ENCODE data around the gene S100A13.
A peak's percentile ranks its signal among the peaks of the same experiment; 100 is the strongest.

Gene S100A13

DNA sequence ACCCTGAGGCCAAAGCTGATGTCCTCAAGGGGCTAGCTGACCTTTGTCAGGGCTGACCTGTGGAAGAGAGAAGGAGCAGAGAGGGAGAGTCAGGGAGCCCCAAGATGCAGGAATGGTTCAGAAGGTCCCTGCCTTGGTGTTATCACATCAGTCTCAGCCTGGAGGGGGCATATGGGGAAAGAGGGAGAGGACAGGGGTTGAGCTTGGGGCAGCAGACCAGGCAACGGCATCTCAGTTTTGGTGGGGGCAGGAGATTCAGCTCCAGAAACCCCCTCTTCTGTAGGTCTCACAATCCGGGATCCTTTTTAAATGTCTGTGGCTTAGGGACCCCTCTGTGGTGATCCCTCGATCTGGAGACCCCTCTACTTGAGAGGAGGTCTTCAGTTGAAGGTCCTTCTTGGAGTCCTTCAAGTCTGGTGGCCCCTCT, 815 bp downstream of the S100A13 start:
- DNase-seq (ENCODE audit: low read depth): no peak

DNA sequence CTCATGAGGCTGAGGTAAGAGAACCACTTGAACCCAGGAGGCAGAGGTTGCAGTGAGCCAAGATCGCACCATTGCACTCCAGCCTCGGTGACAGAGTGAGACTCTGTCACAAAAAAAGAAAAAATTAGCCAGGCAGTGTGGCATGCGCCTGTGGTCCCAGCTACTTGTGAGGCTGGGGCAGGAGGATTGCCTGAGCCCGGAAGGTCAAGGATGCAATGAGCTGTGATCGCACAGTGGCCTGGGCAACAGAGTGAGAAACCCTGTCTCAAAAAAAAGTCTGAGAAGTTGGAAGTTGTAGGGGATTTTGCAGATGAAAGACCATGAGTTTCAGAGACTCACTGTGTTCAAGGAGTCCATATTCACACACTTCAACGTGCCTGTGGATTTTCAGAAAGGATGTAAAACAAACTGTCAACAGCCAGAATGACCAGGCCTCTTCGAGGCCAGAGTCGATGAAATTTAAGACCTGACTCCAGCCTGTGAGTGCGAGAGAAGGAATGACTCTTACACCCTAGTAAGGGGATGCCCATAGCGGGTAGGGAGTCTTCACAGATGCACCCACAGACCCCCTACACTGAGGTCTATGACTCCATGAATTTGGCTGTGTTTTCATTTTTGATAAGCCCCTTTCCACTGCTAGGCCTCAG, 2.2 kb downstream of the S100A13 start:
- DNase-seq (ENCODE audit: low read depth): no peak

DNA sequence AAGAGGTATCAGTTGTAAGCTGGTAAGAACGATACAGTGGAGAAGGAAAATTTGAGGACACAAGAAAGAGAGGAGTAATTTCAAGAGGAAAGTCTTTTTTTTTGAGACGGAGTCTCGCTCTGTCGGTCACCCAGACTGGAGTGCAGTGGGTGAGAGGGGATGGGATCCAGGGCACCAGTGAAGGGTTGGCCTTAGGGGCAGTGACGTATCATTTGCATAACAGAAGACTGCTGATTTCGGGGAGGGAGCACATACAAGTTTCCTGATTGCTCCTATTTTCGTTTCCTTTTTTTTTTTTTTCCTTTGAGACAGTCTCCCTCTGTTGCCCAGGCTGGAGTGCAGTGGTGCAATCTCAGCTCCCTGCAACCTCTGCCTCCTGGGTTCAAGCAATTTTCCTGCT, 4.2 kb downstream of the S100A13 start:
- no peak for DNase-seq (ENCODE audit: low read depth)

DNA sequence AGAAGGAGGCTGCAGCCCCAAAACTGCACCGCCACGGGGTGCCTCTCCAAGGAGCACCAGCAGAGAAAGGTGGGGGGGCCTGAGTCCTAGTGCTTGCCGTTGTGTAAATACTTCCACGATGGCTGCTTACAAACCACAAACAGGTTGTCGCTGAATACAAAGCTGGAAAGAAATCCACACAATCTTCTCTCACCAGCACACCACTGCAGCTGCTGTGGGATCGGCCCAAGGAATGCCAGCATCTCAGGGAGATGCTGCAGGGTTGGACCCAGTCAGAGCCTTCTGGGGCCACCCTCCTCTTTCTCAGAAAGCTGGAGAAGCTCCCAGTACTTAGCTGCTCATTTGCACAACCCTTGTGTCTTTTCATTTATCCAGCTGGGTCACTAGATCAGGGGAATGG, 8.1 kb downstream of the S100A13 start:
- no peak for DNase-seq (ENCODE audit: low read depth)

DNA sequence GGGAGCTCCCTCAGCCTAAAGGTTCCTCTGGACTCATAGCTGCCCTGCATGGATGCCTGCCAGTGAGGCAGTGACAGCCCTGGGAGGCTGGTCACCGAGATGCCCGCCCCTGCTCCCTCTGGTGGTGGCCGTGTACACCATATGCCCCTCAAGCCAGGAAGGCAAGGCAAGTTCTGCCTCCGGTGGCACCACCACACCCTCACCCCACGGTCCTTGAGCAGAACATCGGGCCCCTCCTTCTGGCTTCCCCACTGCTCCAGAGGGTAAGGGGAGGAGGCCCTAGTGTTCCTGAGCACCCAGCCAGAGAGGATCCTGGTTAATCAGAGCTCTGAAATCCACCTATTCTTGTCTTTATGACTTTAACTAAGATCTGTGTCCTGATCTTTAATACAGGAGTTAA, 9.6 kb downstream of the S100A13 start:
- peak; percentile 60 for DNase-seq (ENCODE audit: low read depth)

DNA sequence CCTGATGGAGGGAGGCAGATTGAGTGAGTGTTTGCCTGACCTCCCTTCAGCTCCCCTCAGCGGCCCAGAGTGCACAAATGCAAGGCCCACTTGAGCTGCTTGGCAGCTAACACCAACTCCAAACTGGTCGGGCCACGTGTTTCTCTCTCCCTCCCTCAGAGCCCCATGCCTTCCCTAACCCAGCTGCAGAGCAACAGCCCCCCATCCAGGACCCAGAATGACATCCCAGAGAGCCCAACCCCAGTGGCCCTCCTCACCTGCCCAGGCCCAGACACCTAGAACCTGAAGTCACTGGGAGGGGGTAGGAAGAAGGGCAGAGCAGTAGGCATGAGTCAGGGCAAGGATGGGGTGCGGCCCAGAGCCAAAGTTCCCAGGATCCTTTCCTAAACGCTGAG, 10.4 kb downstream of the S100A13 start:
- no peak for DNase-seq (ENCODE audit: low read depth)

DNA sequence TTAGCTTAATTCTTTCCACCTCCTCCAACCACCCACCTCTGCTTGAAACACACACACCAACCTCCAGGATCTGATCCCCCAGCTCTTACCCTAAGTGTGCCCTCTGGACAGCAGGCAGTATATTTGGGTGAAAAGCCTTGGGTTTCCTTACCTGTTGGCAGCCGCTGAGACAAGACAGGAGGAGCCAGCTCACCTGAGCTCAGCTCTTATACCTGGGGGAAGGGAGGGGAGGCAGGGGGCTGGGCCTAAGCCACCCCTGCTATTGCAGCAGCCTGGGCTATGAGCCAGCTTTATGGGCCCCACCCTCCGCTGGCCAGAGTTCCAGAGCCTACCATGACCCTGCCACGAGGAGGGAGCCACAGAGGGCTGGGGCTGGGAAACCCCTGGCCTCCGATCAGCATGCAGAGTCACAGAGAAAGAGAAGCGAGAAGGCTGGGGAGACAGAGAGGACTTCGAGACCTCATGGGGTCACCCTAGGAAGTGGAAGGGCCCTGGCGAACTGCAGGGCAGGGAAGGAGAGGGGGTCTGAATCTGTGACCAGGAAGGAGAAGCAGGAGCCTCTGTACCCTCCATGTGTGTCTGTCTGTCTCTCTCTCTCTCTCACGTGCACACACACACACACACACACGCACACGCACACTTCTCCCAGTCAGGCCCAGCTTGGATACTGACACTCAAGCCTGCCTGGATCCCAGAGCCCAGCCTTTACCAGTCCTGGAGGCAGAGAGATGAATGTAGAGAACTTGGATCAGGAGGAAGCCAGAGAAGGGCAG, 11.0 kb downstream of the S100A13 start, which contains the start of gene S100A14:
S100A14 (minus strand) TSS at position 182 of the 773 bp plus-strand sequence. CDS start 467 bp downstream, outside the sequence.
- no peak for DNase-seq (ENCODE audit: low read depth)

DNA sequence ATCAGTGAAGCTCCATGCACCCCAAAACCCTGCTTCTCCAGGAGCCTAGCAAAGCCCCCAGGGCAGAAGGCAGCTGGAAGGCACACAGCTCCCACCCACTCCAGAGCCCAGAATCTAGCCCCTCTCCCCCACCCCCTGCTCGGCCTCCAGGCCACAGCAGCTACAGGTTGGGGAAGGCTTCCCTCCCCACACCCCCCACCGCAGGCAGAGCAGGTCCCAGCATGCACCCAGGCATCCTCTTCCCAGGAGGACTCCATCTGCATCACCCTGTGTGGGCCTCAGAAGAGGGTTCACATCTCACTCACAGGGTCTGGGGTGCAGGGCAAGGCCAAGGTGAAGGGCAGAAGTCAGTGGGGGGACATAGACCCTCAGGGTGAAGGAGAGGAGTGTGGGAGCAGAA, 11.9 kb downstream of the S100A13 start:
- DNase-seq (ENCODE audit: low read depth): no peak

DNA sequence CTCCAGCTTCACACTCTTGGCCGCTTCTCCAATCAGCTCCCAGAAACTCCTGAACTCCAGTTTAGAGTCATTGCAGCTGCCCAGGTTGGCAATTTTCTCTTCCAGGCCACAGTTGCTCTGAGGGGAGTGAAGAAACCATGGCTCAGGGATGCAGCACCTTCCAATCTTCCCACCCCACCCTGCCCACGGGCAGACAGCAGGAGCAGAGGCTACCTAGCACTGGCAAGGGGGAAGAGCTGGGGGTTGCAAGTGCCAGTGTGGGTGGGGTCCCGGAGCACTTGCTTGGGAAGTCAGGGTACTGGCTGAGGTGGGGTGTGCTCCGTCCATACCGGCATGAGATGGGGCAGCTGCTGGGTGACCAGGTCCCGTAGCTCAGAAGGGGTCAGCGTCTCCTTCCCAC, 12.4 kb downstream of the S100A13 start:
- no peak for DNase-seq (ENCODE audit: low read depth)

DNA sequence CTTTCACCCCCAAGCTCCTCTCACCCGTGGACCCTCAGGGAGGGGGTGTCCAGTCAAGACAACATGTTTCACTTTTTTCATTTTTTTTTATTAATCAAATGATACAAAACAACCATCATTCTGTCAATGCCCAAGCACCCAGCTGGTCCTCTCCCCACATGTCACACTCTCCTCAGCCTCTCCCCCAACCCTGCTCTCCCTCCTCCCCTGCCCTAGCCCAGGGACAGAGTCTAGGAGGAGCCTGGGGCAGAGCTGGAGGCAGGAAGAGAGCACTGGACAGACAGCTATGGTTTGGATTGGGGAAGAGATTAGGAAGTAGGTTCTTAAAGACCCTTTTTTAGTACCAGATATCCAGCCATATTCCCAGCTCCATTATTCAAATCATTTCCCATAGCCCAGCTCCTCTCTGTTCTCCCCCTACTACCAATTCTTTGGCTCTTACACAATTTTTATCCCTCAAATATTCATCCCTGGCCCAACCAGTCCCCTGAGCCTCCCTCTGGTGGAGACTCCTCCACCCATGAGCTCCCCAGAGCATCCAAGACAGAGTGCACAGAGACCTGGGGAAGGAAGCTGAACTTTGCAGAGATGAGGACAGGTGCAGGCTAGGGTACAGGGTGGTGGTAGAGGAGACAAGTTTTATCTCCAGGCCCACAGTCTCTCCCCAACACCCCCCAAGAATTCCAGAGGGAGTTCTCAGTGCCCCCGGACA, 13.0 kb downstream of the S100A13 start:
- DNase-seq (ENCODE audit: low read depth): no peak

DNA sequence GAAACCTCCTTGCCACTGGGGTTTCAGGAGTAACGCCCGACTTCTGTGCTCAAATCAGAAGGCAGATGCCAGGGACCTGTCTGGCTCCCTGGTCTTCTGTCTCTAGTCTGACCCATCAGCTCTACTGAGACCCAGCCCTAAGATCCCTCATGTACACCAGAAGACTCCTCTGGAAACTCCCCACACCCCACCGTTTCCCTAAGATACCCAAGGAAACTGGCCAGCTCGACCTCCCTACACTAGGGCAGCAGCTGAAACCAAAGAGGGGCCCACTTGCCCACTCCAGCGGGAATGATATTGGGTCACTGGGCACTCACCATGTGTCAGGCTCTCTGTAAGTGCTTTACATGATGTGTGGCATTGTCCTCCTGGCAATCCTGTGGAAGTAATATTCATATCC, 13.9 kb downstream of the S100A13 start:
- no peak for DNase-seq (ENCODE audit: low read depth)

DNA sequence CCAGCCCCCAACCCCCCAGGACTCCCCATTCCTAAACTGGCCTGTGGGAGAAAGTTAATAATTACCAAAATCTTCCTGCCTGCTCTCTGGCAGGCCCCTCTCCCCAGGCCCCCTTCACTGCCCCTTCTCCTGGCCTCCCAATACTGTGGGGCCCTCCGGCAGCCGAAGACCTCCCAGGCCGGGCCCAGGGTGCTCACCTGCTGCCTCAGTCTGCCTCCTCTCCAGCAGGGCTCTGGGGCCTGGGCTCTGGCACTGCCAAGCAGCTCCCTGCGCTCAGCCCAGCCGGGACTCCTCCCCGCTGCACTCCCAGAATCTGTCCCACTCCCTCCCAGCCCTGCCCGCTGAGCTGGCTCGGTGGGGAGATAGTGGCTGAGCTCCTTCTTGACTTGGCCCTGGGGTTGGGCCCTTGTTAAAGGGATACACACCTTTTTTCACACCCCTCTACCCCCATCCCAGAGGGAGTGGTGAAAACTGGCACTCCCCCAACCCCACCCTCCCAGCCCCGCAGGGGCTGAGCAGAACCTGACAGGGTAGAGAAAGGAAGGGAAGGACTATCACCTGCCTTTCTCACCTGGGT, 14.5 kb downstream of the S100A13 start, which contains the start of gene S100A16:
S100A16 (minus strand) TSS at position 383 of the 577 bp plus-strand sequence. CDS start 4,986 bp downstream, outside the sequence.
- DNase-seq (ENCODE audit: low read depth): no peak

DNA sequence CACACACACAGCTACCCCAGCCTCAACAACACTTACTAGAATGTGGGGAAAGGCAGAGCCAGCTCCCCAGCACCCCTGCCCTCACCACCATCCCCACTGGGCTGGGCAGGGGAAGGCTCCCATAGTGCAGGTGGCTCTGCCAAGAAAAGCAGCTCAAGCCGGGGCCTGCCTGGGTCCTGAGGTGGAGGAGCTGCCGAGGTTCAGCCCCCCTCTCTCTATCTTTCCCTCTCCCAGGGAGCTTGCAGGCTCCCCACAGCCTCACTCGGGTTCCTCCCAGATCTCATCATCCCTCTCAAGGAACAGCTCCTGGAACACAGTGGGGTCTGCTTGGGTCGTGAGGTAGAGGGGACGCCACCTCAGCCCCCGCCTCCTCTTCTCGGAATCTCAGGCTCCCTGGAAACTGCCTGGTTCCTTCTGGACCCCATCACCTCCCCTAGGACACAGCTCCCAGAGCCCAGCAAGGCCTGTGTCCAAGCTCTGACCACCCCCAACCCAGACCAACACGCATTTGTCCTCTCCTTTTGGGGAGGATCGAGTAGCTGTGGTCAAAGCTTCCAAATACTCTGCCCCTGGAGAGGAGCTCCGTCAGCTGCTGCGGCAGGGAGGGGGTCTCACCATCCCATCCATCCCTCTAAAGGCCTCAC, 15.1 kb downstream of the S100A13 start:
- DNase-seq (ENCODE audit: low read depth): no peak

DNA sequence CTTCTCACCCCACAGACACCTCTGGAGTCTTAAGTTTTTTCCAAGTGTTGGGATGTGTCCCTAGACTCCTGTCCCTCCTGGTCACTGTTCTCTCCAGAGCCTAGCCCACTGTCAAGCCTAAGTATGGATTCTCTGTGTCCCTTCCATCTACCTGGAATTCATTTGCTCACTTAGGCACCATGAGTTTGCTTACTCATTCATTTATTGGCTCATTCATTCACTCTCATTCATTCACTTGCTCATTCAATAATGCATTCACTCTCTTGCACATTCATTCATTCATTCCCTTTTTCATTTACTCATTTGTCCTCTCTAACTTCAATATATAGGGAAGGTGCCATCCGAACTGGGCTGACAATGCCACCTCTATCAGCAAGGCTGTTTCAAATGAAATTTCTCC, 15.9 kb downstream of the S100A13 start:
- no peak for DNase-seq (ENCODE audit: low read depth)

DNA sequence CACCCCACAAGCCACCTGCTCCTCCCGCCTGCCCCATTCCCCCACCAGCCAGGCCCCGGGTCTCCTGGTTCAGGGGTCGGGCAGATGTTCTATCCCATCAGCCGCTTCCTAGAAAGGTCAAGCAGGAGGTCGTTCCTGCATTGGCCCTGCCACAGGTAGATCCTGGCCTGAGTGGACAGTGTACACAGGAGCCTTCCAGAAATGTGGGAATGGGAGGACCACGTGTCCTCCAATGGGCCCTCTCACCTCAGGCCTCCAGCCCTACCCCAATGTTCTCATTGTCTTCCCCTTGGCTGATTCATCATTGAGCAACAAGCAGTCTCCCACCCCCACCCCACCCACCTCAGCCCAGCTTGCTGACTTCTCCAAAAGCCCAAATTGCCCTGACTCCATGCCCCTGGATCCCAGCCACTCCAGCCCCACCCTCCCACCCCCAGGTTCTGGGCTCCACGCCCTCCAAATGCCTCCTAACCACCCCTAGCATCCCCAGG, 16.4 kb downstream of the S100A13 start:
- DNase-seq (ENCODE audit: low read depth): no peak

DNA sequence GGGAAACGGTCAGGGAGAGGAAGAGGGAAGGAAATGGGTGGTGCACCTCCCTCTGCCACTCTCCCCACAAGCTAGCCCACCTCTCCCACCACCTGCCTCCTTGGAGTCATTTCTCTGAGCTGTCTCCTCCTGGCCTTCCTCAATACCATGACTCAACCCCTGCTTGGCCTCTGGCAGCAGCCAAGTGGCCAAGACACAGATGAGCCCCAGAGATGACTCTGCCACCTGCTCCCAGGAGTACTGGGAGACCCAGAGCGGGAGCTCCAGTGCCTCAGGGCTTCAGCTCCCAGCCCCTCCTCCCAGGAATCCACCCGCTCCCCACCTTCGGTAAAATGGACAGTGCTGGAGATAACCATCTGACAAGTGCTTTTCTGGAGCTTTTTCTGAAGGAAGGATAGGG, 17.0 kb downstream of the S100A13 start:
- DNase-seq (ENCODE audit: low read depth): no peak

DNA sequence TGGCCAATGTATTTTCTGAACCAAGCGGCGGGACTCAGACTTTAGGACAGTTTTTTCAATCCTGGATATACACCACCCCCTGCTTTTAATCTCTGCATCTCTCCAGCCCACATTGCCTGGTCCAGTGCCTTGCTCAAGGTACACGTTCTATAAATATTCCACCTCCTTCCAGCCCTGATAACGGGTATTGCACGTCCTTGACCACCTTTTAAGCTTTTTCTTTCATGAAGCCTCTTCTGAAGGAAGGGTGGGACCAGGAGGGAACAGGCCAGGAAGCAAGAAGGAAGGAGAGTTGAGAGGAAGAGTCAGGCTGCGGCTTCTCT, 17.8 kb downstream of the S100A13 start:
- DNase-seq (ENCODE audit: low read depth): no peak

DNA sequence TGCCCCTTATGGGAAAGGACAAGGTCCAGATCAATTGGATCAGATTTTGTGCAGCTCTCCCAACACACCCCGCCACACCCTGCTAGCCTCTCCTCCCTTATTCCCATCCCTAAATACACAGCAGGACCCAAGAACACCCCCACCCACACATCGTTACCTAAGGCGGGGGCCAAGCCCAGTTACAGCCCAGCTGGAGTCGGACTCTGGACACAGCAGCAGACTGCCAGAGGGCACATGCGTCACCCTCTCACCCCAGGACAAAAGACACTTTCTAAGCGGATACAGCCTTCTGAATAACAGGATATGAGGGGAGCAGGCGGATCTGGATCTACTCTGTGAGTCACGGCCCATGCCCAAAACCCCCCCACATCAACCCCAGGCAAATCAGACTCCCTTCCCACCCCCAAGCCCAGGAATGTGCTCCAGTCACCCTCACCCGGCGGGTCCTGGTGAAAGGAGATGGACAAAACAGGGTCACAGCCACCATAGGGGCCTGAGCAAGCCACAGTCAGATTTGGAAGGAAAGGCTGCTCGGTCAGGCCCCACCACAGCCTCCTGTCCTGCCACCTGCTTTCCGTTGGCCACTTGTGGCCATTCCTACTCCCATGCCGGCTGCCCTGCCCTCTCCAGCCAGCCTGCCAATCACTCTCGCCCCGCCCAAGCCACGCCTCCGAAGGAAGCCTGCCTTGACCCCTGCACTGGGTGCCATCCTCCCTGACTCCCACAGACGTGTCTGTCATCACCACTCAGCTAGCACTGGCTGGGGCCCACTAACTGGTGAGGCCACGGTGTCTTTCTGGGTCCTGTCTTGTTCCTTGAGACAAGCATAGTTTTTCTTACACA, 18.3 kb downstream of the S100A13 start:
- no peak for DNase-seq (ENCODE audit: low read depth)

DNA sequence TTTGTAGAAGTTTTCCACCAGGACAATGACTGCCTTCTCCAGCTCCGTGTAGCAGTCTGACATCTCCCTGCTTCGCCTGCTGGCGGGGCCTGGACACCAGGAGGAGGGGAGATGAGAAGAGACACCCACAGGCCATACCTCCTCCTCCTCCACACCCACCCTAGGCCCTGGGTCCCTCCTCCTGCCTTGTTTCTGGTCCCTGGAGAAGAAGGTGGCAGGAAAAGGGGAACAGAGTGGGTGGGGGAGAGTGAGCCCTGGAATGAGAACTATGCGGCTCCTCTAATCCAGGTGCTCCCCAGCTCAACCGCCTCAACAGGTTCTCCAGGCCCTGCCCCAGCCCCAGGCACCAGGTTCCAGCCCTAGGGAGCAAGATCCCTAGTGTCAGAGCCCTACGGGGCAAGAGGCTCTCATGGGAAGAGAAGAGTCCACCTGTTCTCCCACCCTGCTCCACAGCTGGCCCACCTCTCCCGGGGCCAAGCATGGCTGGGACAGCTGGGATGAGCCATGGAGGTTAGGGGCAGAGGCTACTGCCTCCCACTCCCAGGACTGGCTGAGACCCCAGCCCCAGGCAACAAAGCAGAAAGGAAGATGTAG, 19.1 kb downstream of the S100A13 start:
- no peak for DNase-seq (ENCODE audit: low read depth)

DNA sequence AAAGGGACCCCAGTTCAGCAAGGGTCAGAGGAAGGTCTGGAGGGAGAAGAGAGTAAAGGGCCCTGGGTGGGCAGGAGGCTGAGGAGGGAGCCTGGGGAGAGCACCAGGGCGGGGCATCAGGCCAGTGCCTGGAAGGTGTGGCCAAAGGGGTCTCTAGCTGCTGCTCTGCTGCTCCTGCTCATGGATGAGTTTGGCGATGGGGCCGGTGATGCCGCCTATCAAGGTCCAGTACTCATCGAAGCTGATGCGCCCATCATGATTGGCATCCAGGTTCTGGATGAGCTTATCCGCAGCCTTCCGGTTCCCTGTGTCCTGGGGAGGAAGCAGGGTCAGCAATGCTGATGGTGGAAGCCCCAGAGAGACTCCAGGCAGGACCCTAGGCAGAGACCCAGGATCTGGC, 19.9 kb downstream of the S100A13 start:
- DNase-seq (ENCODE audit: low read depth): no peak

DNA sequence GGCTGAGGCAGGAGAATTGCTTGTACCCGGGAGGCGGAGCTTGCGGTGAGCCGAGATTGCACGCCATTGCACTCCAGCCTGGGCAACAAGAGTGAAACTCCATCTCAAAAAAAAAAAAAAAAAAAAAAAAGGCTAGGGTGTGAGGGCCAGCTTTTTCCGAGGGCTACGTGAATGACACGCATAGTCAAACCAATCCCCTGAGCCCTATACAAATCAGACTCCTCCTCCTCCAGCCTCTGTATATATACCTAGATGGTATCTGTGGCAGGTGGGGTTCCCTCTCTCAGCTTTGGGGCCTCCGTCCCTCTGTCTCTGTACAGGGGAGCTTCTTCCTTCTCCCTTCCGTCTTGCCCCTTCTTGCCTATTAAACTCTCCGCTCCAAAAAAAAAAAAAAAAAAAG, 21.1 kb downstream of the S100A13 start:
- DNase-seq (ENCODE audit: low read depth): no peak

All from activated gamma-delta T cell treated with anti-CD3 and anti-CD28 coated beads, Interleukin-2, amount 50 U/mL, for 16 hours (primary cell).